GM19438 (cell line): ENCODE results near the gene C4BPA.

Experiments
- ATAC-seq: cut with Tn5 transposase; IDR thresholded peaks from one replicate; pipeline ENCODE4 v1.9.1; 2021; ENCODE audit warnings: low read depth; ENCODE audit not compliant: unreplicated experiment

Gene C4BPA

DNA sequence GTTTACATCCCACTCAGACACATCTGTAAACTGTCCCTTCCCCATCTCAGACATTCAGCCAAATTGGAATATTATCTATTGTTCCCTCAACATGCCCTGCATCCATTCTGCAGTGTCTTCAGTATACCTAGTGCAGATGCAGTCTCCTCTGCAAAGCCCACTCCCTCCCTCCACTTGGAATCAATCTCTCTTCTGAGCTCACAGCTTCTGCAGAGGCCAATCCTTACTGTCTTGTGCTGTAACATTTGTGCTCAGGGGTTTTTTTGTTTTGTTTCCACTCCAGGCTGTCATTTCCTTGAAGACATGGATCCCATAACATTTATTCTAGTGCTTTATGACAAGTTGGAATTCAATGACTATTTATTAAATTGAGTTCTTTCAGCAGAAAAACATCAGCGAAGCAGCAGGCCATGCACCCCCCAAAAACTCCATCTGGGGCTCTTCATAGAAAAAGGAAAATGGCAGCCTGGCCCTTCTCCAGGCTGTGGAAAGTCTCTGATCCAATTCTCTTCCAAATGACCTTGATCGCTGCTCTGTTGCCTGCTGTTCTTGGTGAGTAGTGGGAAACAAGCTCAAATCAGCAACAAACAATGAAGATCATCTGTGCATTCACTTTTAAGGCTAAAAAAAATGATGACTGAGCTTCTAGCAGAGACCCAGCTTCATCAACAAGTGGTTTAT is 8.7 kb downstream of the C4BPA start:
- no peak for ATAC-seq

DNA sequence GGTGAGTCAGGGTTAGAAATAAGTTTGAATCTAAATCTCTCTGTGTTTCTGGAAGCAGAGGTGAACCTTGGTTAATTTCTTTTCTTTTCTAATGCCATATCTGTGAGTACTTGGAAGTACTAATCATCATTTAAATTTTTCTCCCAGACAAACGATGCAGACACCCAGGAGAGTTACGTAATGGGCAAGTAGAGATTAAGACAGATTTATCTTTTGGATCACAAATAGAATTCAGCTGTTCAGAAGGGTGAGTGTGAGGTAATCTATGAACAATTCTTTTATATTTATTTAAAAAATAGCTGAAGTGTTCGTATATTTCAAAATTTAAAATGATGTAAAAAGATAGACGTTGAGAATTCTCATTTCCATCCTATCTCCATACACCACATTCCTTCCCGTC is 11.2 kb downstream of the C4BPA start:
- no peak for ATAC-seq

DNA sequence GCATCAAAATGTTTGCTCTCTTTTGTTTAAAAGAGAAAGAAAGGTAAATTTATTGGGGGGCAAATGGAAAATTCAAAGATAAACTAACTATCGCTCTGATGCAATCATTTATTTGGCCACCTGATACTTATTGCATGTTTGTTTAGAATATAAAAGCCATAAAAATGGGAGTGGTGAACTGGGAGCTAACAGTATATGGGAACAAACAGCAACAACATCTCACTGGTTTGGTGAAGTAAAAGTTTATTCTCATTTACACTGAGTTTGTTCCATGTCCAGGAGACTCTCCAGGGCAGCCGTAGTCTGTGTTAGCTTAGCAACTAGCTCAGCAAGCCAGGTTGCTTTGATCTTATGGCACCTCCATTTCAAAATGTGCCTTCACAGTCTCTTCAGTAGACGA is 20.4 kb downstream of the C4BPA start:
- ATAC-seq: no peak

DNA sequence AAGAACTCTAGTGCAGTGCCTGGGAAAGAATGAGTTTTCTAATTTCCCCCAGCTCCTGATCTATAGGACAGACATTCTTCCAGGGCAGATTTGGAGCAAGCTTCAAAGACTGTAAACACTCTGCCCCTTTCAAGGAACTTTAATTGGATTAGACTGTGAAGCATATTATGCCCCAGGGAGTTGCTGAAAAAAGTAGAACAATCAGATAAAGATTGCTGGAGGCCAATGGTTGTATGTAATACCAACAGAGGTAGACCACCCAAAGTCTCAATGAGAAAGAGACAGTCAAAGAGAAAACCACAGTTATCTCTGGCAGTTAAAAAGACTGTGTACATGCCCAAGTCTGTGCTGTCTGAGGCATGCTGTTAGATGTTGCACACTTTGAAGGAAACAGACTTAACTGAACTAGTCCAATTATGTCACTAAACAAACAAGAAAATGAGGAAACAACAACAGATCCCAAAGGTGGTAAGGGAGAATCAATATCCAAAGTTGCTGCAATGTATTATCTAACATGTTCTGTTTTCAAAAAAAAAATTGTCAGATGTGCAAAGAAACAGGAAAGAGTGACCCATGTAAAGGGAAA is 24.4 kb downstream of the C4BPA start:
- ATAC-seq: no peak

DNA sequence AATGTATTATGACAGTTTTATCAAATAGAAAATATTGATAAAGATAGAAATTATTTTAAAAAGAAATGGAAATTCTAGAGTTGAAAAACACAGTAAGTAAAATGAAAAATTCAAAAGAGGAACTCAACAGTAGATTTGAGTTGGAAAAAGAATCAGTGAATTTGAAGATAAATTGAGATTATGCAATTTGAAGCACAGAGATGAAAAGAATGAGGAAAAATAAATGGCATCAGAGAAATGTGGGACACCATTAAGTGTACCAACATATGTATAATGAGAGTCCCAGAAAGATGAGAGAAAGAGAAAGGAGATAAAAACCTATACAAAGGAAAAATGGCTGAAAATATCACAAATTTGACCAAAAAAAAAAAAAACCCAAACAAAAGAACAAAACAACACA is 25.0 kb downstream of the C4BPA start:
- ATAC-seq: no peak

DNA sequence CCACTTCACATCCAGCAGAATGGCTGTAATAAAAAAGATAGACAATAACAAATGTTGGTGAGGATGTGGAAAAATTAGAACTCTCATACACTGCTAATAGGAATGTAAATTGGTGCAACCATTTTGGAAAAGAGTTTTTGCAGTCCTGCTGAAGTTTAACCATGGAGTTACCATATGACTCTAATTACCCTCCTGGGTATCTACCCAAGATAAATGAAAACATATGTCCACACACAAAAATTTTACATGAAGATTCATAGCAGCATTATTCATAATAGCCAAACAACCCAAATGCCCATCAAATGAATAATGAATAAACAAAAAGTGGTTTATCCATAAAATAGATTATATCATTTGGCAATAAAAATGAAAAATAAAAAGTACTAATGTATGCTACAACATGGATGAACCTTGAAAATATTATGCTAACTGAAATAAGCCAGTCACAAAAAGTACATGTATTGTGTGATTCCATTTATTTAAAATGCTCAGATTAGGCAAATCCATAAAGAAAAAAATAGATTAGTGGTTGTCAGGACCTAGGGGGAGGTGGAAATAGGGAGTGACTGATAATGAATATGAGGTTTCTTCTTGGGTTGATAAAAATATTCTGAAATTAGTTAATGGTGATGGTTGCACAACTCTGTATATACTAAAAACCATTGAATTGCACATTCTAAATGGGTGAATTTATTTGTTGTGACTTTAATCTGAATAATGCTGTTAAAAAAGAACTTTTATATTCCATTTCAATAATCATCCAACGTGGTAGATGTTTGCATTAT is 26.4 kb downstream of the C4BPA start:
- ATAC-seq: no peak

DNA sequence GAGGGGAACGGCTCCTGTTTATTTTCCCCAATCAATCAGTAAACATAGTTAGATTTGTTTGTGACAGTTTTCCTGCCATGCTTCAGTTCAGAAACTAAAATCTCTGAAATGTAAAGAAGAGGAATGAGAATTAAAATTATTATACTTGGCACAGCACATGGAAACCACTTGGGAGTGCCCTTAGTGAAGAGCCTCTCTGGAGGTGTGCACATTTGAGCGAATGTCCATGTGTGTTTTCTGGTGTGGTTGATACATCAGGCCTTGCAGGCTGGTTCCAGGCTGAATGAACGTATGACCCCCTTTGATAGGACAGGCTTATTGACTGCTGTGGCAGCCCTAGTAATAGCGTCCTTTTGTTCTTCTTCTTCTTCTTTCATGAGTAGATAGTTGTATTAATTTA is 27.1 kb downstream of the C4BPA start:
- ATAC-seq: no peak

DNA sequence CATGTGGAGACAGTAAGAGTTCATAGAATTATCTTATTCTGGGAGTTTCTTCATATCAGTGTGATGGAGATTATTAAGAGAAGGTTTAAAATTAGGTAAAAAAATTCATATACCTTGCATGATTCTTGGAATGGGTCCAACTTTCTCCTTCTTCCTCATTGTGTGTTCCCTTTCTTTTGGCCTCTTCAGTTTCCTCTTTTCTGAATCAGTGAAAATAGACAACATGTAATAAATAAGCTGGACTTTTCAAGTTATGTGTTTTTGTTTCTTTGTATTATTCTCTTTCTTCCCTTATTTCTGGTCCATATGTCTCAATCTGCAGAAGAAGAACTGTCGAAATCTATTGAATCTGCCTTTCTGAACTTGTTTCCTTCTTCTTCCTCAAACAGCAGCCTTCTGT is 30.5 kb downstream of the C4BPA start:
- ATAC-seq: no peak

DNA sequence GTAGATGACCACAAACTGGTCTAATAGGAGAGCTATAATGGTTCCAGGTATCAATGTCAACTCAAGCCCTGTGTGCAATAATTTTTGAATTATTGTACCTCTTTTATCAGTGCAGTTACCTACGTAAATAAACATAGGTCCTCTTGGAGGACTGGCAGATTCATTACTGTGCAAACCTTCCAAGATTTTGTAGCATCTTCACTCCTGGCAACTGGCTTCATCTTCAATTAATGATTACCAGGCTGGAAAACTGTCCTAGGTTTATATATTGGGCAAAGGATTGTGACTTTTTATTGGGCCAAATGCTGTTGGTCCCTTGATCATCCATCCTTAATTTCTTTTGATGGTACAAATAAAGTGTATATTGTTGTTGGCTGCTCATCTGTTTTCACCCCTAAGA is 35.6 kb downstream of the C4BPA start:
- ATAC-seq: no peak

DNA sequence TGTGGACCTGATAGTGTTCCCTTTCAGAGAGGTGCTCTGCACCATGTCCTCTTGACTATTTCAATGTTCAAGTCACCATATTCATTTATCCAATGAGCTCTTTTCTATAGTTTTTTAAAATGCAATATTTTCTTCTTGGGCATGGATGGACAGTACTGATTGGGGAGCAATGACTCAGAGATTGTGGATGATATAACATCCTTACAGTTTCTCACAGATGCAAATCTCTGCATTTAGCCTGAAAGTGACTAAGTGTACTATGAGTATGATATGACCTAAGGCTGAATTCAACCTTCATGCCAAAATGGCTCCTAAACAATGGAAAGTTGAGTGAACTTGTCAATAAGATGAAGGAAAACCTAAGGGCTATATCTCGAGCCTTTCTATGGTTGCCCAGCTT is 36.5 kb downstream of the C4BPA start:
- ATAC-seq: no peak

DNA sequence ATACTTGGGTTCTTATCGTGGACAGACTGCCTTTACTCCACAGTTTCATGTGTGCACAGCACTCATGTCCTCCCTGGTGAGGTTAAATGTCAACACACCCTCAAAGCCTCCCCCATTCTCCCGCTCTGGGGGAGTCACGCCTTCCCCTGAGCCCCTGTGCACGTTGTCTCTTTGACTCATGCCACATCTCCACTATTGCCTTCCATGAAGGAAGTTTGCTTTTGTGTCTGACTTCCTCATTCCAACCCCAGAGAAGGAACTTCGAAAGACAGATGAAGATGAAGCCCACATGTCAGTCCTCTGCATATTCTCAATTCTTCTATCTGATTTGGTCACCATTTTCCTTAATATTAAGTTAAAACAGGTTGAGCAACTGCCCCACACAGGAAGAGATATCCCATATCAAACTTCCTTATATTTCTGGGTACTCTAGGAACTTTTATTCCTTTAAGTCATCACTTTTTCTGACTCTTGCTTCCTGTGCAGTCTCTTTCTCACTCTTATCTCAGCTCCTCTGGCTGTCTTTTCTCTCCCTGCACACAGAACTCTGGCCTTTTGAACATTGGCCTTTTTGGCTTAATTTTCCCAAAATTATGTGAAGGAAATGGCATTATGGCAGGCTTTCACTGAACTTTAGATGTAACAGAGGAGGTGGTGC is 41.5 kb downstream of the C4BPA start:
- no peak for ATAC-seq

DNA sequence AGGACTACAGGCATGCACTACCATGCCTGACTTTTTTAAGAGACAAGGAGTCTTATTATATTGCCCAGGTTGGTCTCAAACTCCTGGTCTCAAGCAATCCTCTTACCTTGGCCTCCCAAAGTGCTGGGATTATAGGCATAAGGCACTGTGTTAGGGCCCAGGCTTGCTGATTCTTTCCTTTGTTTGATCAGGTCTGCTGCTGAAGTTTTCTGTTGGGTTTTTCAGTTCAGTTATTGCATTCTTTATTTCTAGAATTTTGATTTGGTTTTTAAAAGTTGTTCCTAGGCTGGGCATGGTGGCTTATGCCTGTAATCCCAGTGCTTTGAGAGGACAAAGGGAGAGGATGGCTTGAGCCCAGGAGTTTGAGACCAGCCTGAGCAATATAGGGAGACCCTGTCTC is 47.9 kb downstream of the C4BPA start:
- ATAC-seq: no peak

DNA sequence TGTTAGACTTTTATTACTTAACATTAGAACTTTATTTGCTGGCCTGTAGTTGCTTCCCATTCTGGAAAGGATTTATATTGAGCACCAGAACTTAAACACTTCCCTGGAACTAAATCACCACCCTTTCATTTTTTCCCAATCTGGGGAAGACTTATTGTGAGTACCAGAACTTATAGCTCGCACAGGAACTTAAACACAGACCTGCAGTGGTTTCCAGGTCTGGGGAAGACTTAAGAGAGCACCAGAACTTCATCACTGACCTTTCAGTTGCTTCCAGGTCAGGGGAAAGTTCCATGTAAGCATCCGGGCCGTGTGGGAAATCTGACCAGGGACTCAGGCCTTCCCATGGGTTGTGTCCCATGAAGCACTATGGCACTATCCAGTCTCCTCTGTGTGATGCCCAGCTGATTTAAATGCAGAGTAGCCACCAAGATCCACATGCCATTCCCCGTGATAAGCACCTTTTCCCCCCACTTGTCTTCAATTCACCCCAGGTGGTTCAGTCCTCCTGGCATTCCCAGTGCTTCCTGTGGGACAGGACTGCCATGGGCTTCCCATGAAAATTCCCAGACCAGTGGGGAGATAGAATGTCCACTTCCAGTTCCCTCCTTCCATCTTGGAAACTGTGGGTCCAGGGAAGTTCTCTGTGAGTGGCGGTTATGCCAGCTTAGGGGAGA is 48.9 kb downstream of the C4BPA start:
- no peak for ATAC-seq

DNA sequence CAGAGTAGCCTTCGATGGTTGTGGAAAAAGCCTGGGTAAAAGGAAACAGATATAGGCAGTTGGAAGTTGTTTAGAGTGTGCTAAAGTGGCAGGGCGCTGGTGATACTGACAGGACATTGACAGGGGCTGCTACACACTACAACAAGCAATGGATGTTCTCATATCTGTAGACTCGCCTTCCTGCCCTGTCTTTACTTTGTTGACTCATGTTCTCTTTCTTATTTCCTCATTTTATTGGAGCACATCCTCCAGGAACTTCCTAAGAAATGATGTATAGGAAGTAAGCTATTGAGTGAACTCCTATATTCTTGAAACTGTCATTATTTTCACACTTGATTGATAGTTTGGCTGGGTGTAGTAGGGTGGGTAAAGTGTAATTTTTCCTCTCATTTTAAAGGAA is 51.0 kb downstream of the C4BPA start:
- no peak for ATAC-seq

DNA sequence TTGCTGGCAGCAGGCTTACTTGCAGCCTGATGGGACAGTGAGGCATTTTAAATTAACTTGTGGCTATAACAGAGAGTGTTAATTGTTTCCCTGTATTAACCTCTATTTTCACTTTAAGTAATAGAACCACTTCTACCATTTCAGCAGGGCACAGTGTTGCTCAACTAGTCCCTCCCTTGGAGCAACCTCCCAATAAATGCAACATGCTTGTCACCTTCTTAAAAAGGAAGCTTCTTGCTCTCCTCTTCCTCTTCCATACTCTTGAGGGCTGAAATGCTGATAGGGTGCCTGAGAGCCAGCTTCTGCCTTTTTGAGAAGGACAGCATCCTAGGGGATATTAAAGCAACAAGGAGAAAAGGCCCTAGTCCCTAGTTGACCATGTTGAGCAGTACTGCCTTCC is 52.1 kb downstream of the C4BPA start:
- no peak for ATAC-seq

DNA sequence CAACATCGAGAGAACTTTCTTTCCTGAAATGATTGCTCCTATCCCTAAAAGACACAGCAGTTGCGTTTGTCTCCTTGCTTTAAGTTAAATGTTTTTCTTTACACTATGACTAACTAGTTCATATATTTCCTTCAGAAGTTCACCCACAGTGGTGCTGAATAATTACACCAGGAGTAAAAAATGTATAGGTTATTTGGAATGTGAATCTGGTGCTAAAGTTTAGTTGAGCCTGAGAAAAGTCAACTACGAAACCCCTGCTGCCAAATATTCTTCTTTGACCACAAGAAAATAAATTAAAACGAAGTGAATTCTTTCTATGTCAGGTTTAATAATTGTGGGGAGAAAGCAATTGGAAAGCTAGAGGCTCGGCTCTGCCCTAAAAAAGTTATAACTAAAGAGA is 52.8 kb downstream of the C4BPA start:
- ATAC-seq: no peak

DNA sequence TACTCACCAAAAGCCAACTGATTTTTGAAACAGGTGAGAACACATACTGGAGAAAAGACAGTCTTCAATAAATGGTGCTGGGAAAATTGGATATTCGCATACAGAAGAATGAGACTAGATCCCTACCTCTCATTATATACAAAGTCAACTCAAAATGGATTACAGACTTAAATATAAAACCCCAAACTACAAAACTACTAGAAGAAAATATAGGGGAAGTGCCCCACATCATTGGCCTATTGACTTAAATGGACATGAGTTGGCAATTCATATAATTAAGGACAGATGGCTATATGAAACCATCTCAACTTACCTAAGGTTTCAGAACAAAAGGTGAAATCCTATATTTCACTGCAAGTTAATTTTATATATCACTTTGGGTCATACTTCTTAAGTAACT is 60.1 kb downstream of the C4BPA start:
- ATAC-seq: no peak

DNA sequence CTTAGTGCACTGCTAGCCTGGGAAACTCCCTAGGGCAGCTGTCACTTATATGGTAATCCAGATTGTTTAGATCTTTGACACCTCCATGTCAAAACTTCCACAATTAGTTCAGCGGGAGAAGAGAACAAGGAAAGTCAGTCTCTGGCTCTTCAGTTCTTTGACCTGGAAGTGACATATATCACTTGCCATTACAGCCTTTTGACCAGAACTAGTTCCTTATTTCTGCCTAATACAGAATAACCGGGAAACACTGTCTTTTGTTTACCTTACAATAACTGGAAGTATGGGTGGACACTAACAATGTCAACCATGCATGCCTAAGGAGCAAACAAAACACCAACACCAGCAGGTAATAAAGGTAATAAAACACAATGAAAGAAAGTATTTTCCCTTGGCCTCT is 68.3 kb downstream of the C4BPA start:
- ATAC-seq: no peak

DNA sequence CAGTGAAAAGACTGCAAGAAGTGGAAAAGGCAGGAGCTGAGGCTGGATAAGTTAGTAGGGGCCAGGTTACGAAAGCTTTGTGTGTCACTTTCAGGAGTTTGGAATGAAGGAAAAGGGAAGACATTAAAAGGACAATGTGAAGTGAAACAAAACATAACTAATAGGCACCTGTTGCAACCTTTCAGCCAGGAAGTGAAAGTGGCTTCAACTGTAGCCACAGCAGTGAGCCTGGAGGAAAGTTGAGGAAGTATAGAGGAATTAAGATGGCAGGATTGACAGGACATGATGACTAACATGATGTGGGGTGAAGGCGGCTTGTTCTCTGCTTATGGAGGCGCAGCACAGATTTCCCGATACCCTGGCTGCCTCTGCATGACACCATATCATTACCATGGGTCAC is 68.9 kb downstream of the C4BPA start:
- no peak for ATAC-seq

DNA sequence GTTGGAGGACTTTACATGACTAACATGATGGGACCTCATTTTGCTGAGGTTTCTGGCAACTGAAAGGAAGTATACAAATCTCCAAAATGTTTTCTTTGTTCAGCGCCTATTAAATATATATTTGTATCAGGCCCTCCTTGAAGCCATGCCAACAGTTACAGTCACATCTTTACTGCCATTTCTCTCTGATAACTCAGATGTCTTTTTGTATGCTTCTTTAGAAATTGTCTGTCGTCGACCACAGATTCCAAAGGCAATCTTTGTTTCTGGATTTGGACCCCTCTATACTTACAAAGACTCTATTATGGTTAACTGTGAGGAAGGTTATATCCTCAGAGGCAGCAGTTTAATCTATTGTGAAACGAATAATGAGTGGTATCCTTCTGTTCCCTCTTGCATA is 69.4 kb downstream of the C4BPA start:
- ATAC-seq: no peak

DNA sequence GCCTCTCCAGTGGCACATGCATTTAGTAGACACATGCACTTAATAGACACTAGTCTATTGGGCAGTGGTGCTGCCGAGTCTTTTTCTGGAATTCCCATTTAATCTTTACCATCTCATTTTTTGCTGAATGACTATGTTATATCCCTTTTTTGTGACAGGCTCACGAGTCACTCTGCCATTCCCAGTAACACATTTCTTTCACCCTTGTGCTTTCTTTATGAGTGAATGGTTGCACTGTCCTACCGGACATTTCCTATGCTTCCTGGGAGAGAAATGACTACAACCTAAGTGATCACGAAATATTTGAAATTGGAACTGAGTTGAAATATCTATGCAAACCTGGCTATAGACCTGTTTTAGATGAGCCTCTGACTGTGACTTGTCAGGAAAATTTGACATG is 70.9 kb downstream of the C4BPA start:
- ATAC-seq: no peak
